HepG2 (cell line): ENCODE results near the gene TRIM10. TPM values are rescaled to one million over a fixed set of nuclear protein-coding genes. Genes with fewer than 3 reads are reported as not detected.

ENCODE experiments used
- CCDC6 ChIP-seq: sonication (generic); formaldehyde crosslinking; IDR thresholded peaks from 2 replicates; pipeline ENCODE4 v1.8.1; 2022; ENCODE audit warnings: mild to moderate bottlenecking, missing genetic modification reagents, moderate library complexity
- DNMT1 ChIP-seq: sonication (generic); formaldehyde crosslinking; IDR thresholded peaks from 2 replicates; pipeline ENCODE4 v1.5.1; 2020; ENCODE audit warnings: mild to moderate bottlenecking, missing genetic modification reagents
- FLYWCH1 ChIP-seq: sonication (generic); formaldehyde crosslinking; IDR thresholded peaks from 2 replicates; pipeline ENCODE4 v1.8.1; 2023; ENCODE audit warnings: mild to moderate bottlenecking, missing genetic modification reagents
- HDAC2 ChIP-seq: sonication (generic); formaldehyde crosslinking; IDR thresholded peaks from 2 replicates; pipeline ENCODE4 v1.4.0; 2020; ENCODE audit warnings: missing genetic modification reagents
- HNRNPUL1 ChIP-seq: fragments of 200-400 bp; formaldehyde crosslinking; IDR thresholded peaks from 2 replicates; pipeline ENCODE4 v1.6.1; 2017; ENCODE audit warnings: low read depth, mild to moderate bottlenecking, low read length, moderate library complexity
- NR2F6 ChIP-seq, 2 experiments: IDR thresholded peaks; 2 replicates each; pipeline ENCODE4 v1.6.1; 2016; ENCODE audit warnings: antibody characterized with exemption in 1 of 2, mild to moderate bottlenecking in 1 of 2
- SNAPC2 ChIP-seq: sonication (generic); formaldehyde crosslinking; IDR thresholded peaks from 2 replicates; pipeline ENCODE4 v1.8.1; 2022; ENCODE audit warnings: mild to moderate bottlenecking, missing genetic modification reagents
- TGIF2 ChIP-seq: IDR thresholded peaks from 2 replicates; pipeline ENCODE4 v1.6.1; 2016; ENCODE audit warnings: control low read depth, missing compliant biosample characterization
- YY1 ChIP-seq: IDR thresholded peaks from 2 replicates; pipeline ENCODE4 v1.6.1; 2011; ENCODE audit warnings: low read length, low read depth, moderate library complexity, mild to moderate bottlenecking; ENCODE audit not compliant: insufficient read depth, insufficient replicate concordance
- ZBTB39 ChIP-seq: sonication (generic); formaldehyde crosslinking; IDR thresholded peaks from 2 replicates; pipeline ENCODE4 v1.5.0; 2020; ENCODE audit warnings: missing genetic modification reagents
- ZBTB44 ChIP-seq: sonication (generic); formaldehyde crosslinking; IDR thresholded peaks from 2 replicates; pipeline ENCODE4 v1.4.0; 2020; ENCODE audit warnings: missing genetic modification reagents
- ZC3H4 ChIP-seq: sonication (generic); formaldehyde crosslinking; IDR thresholded peaks from 2 replicates; pipeline ENCODE4 v1.4.0; 2020; ENCODE audit warnings: missing genetic modification reagents, borderline replicate concordance
- ZNF225 ChIP-seq: sonication (generic); formaldehyde crosslinking; IDR thresholded peaks from 2 replicates; pipeline ENCODE4 v1.4.0; 2020; ENCODE audit warnings: mild to moderate bottlenecking, missing genetic modification reagents
- ZNF549 ChIP-seq: sonication (generic); formaldehyde crosslinking; IDR thresholded peaks from 2 replicates; pipeline ENCODE4 v1.5.0; 2020; ENCODE audit warnings: missing genetic modification reagents
- ZNF660 ChIP-seq: sonication (generic); formaldehyde crosslinking; IDR thresholded peaks from 2 replicates; pipeline ENCODE4 v1.5.1; 2020; ENCODE audit warnings: mild to moderate bottlenecking, low read depth, missing genetic modification reagents, borderline replicate concordance
- polyA plus RNA-seq, 8 experiments: library from polyadenylated mRNA; depleted of rRNA in 3 of 8; stranded (reverse) in 7 of 8; unstranded in 1 of 8; fragments of >200 nt; fragmentation: Illumina TruSeq in 4 of 8; extraction: Trizol in 4 of 8; gene quantifications; 2 replicates each; pipeline versions ENCODE4 v1.2.1 to v1.2.3, GENCODE V29; 2011 to 2016; ENCODE audit warnings: low read depth in 4 of 8, missing spikeins in 1 of 8, mixed read lengths in 1 of 8; ENCODE audit not compliant: insufficient read depth in 1 of 8
- total RNA-seq, 5 experiments: library from RNA; depleted of rRNA; stranded (reverse); fragments of >200 nt; fragmentation: Illumina TruSeq; extraction: Trizol; gene quantifications; 2 replicates each; pipeline ENCODE4 v1.2.3, GENCODE V29; 2016; ENCODE audit warnings: low read depth in 1 of 5
- TF ChIP-seq, protein P1 (sequence below): sonication (generic); formaldehyde crosslinking; IDR thresholded peaks from 2 replicates; pipeline ENCODE4 v1.5.0; 2020; ENCODE audit warnings: missing genetic modification reagents
- TF ChIP-seq, protein P2 (sequence below): sonication (generic); formaldehyde crosslinking; IDR thresholded peaks from 2 replicates; pipeline ENCODE4 v1.8.1; 2023; ENCODE audit warnings: mild to moderate bottlenecking, missing genetic modification reagents
- TF ChIP-seq, protein P3 (sequence below): sonication (generic); formaldehyde crosslinking; IDR thresholded peaks from 2 replicates; pipeline ENCODE4 v1.4.0; 2020; ENCODE audit warnings: missing genetic modification reagents, borderline replicate concordance

Gene TRIM10
- total and polyA plus RNA-seq, 2 of the 13 experiments (the other 11 are each of a cell fraction or from before 2014, with no cell fraction given), result 4.1 to 6.8 TPM

DNA sequence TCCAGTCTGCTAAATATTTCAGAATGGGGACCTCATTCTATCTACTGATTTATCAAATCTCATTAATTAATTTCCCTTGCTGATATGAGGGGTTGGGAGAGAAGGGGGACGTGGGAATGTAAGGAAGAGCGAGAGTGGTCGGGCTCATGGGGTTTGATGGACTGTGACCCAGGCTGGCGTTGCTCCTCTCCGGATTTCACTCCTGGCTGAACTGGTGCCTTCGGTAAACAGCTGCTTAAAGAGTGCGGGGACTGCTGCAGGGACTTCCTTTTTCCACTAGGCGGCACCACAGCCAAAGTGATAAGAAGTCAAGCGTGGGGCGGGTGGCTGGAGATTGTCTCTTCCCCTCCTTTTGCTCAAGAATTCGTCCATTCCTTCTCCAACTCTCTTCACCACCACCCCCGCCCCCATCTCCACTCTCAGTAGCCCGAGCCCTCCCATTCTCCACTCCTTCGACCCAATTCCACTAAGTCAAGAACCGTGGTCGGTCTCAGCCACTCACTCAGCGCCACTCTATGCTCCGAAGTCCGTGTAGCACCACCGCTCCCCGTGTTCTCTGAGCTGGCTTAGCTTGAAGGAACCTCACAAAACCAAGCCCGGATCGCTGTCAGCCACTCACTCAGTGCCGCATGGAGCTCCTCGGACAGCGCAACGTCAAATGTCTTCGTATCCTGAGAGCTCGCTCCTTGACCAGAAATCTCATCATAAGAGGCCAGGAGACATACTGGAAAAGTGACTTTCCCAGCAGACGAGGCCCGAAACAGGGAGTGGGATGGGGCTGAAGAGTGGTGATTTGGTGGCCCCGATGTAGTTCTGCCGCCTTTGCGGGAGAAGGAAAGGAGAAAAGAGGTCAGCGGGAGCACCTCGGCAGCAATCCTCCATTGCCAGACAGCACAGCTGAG is 57.8 kb downstream of the TRIM10 start (continued):
- no peak for TF ChIP-seq HNRNPUL1
- peak; percentile 51 for TF ChIP-seq YY1
- TF ChIP-seq HDAC2 (CRISPR knock-in tag), result peak; percentile 66; the same call in 1 of the 2 replicates
- 0 out of 2 replicates have a peak, but pooled peaks have one; percentile 20 for TF ChIP-seq ZBTB44 (CRISPR knock-in tag)
- TF ChIP-seq, protein P1, sequence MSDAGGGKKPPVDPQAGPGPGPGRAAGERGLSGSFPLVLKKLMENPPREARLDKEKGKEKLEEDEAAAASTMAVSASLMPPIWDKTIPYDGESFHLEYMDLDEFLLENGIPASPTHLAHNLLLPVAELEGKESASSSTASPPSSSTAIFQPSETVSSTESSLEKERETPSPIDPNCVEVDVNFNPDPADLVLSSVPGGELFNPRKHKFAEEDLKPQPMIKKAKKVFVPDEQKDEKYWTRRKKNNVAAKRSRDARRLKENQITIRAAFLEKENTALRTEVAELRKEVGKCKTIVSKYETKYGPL, result no peak; the same call in 1 of the 2 replicates
- TF ChIP-seq CCDC6 (CRISPR knock-in tag), result no peak
- TF ChIP-seq ZNF660 (CRISPR knock-in tag), result no peak
- TF ChIP-seq ZNF549, result no peak
- TF ChIP-seq ZC3H4, result no peak
- TF ChIP-seq ZBTB39 (CRISPR knock-in tag), result no peak
- TF ChIP-seq ZNF225, result no peak; the same call in 1 of the 2 replicates
- no peak for TF ChIP-seq NR2F6 (IDR thresholded peaks at IDR 0.05)
- TF ChIP-seq NR2F6 (CRISPR knock-in tag; IDR thresholded peaks at IDR 0.05), result no peak
- TF ChIP-seq SNAPC2 (CRISPR knock-in tag), result no peak
- no peak for TF ChIP-seq TGIF2 (CRISPR knock-in tag)
- TF ChIP-seq, protein P2, sequence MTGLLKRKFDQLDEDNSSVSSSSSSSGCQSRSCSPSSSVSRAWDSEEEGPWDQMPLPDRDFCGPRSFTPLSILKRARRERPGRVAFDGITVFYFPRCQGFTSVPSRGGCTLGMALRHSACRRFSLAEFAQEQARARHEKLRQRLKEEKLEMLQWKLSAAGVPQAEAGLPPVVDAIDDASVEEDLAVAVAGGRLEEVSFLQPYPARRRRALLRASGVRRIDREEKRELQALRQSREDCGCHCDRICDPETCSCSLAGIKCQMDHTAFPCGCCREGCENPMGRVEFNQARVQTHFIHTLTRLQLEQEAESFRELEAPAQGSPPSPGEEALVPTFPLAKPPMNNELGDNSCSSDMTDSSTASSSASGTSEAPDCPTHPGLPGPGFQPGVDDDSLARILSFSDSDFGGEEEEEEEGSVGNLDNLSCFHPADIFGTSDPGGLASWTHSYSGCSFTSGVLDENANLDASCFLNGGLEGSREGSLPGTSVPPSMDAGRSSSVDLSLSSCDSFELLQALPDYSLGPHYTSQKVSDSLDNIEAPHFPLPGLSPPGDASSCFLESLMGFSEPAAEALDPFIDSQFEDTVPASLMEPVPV, result no peak; the same call in 1 of the 2 replicates
- no peak for TF ChIP-seq FLYWCH1 (CRISPR knock-in tag)
- TF ChIP-seq, protein P3, sequence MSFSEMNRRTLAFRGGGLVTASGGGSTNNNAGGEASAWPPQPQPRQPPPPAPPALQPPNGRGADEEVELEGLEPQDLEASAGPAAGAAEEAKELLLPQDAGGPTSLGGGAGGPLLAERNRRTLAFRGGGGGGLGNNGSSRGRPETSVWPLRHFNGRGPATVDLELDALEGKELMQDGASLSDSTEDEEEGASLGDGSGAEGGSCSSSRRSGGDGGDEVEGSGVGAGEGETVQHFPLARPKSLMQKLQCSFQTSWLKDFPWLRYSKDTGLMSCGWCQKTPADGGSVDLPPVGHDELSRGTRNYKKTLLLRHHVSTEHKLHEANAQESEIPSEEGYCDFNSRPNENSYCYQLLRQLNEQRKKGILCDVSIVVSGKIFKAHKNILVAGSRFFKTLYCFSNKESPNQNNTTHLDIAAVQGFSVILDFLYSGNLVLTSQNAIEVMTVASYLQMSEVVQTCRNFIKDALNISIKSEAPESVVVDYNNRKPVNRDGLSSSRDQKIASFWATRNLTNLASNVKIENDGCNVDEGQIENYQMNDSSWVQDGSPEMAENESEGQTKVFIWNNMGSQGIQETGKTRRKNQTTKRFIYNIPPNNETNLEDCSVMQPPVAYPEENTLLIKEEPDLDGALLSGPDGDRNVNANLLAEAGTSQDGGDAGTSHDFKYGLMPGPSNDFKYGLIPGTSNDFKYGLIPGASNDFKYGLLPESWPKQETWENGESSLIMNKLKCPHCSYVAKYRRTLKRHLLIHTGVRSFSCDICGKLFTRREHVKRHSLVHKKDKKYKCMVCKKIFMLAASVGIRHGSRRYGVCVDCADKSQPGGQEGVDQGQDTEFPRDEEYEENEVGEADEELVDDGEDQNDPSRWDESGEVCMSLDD, result no peak
- no peak; the same call in 1 of the 2 replicates for TF ChIP-seq DNMT1
